Body of pancreas (tissue), 4 donors: ENCODE results near the gene LRP2. TPM values are rescaled to one million over a fixed set of nuclear protein-coding genes. Genes with fewer than 3 reads are reported as not detected.

Experiments
- ATAC-seq: fragments of 150-250 bp; one replicate; pipeline ENCODE4 v1.9.1; 2016
- DNase-seq, 4 donors: peaks; one replicate each; pipeline ENCODE4 v3.0.0-alpha.2; 2019
- H3K27ac ChIP-seq, 4 donors: fragments of 200-600 bp; sonication (generic); 1 replicate in 3 of 4; 2 replicates in 1 of 4; pipeline versions ENCODE4 v1.5.1 to v1.6.1; 2016 to 2019; ENCODE audit warnings: mild to moderate bottlenecking in 1 of 4, mixed read lengths in 1 of 4, moderate library complexity in 1 of 4
- H3K27me3 ChIP-seq, 2 donors: fragments of 200-600 bp; sonication (generic); one replicate each; pipeline ENCODE4 v1.6.0; 2016; ENCODE audit warnings: mild to moderate bottlenecking in 1 of 2
- H3K36me3 ChIP-seq, 2 donors: fragments of 200-600 bp; sonication (generic); replicated peaks in 1 of 2; 2 replicates each; pipeline ENCODE4 v1.5.1; 2016; ENCODE audit warnings: low read depth in 2 of 2; ENCODE audit not compliant: insufficient read depth in 1 of 2
- H3K4me1 ChIP-seq: fragments of 200-600 bp; sonication (generic); one replicate; pipeline ENCODE4 v1.6.0; 2016
- H3K4me3 ChIP-seq, 2 donors: fragments of 200-600 bp; sonication (generic); 1 replicate in 1 of 2; 2 replicates in 1 of 2; pipeline ENCODE4 v1.5.1; 2016 to 2019
- H3K9me3 ChIP-seq, 3 donors: fragments of 200-600 bp; sonication (generic); 1 replicate in 2 of 3; 2 replicates in 1 of 3; pipeline ENCODE4 v1.5.1; 2016
- POLR2A ChIP-seq, 3 donors: fragments of 450-650 bp; IDR thresholded peaks; one replicate each; pipeline ENCODE4 v1.6.1; 2016; ENCODE audit warnings: antibody characterized with exemption in 3 of 3, mild to moderate bottlenecking in 2 of 3
- WGBS, 2 donors: methylation state at CpG; one replicate each; pipeline ENCODE4 v1.1.5; 2017; 5-methylcytosine and 5-hydroxymethylcytosine counted together
- intact Hi-C: fragments of 100-400 bp; cut with DNase I; formaldehyde crosslinking; loops from one replicate; pipeline ENCODE4 v1.15.1; 2023
- total RNA-seq, 2 donors: library from RNA; depleted of rRNA; stranded (reverse); fragments of >200 nt; gene quantifications; one replicate each; pipeline ENCODE4 v1.1.0, GENCODE V29; 2016
- TF ChIP-seq, protein P1 (sequence below), 7 experiments: fragments of 450-650 bp in 4 of 7; fragments of 200-600 bp in 3 of 7; sonication (generic) in 3 of 7; IDR thresholded peaks; one replicate each; pipeline ENCODE4 v1.5.1; 2016 to 2019; ENCODE audit warnings: antibody characterized with exemption in 7 of 7

Gene LRP2
- total RNA-seq, 2 donors from 2014 or later: under 0.01 TPM; not detected in 1

DNA sequence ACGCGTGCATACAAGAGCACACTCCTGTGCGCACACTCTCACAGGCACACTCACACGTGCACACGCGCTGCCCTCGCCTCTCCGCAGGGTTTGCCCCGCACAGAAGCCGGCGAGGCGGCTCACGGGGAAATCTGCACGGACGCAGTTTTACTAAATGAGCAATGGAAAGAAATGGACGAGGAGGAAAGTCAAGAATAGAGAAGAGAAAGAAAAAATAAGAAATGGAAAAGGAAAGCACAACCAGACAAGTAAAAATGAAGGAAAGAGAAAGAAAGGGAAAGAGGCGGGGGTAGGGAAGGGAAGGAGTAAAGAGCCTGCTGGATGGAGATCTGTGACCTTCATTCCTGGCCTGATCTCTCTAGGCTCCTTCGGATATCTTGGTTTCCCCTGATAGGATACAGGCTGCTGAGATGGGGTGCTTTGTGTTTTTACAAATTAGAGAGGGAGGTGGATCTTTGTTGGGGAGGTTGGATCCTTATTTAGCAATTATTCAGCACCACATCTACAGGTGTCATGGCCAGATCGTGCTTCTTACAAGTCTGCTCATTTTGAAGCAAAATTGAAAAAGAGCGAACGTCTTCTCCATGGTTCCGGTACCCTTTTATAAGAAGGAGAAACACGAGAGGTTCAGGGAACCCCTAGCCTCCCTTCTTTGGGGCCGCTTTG lies 693 bp upstream of the LRP2 start:
- peak overlapping the region in 1 of 2 donors; percentile 20 for H3K4me3 ChIP-seq
- no peak for TF ChIP-seq POLR2A (IDR thresholded peaks at IDR 0.05)
- TF ChIP-seq, protein P1, sequence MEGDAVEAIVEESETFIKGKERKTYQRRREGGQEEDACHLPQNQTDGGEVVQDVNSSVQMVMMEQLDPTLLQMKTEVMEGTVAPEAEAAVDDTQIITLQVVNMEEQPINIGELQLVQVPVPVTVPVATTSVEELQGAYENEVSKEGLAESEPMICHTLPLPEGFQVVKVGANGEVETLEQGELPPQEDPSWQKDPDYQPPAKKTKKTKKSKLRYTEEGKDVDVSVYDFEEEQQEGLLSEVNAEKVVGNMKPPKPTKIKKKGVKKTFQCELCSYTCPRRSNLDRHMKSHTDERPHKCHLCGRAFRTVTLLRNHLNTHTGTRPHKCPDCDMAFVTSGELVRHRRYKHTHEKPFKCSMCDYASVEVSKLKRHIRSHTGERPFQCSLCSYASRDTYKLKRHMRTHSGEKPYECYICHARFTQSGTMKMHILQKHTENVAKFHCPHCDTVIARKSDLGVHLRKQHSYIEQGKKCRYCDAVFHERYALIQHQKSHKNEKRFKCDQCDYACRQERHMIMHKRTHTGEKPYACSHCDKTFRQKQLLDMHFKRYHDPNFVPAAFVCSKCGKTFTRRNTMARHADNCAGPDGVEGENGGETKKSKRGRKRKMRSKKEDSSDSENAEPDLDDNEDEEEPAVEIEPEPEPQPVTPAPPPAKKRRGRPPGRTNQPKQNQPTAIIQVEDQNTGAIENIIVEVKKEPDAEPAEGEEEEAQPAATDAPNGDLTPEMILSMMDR (IDR thresholded peaks at IDR 0.05): no peak
- H3K9me3 ChIP-seq: no peaks in the 10 kb centered on the region
- intact Hi-C loops: no loop called here
- H3K27ac ChIP-seq: no peak overlapping the region
- ATAC-seq (no peak), DNase-seq (no peak)
- H3K36me3 ChIP-seq: no peaks in the 10 kb centered on the region
- 2% methylated on average over 24 of the region's 24 CpGs for WGBS, 2 donors
- H3K4me1 ChIP-seq: peaks cover 37% of the 10 kb centered on the region
- H3K27me3 ChIP-seq: peaks cover 0 to 21% of the 10 kb centered on the region in 2 donors

DNA sequence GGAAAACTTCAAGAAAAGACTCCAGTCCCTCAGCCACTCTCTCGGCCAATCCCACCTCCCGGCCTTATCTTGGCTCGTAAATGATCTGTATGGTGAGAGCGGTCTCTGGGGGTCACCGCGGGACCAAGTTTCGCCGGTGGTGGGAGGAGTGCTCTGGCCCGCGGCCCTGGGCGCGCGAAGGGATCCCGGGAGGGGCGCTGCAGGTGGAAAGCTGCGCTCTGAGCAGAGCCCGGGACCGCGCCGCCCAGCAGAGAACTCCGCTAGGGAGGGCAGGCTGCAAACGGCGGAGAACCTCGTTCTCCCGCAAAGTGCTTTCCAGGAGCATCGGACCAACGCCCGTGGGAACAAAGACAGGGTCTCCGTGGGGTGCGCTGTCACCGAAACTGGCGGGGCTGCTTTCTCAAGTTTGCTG lies 622 bp downstream of the LRP2 start:
- ATAC-seq (no peak), DNase-seq (peak in 3 of 4 donors; percentile 16 to 41 (median 17))
- peaks cover 0 to 21% of the 10 kb centered on the region in 2 donors for H3K27me3 ChIP-seq
- TF ChIP-seq POLR2A (IDR thresholded peaks at IDR 0.05): no peak
- intact Hi-C loops: no loop called here
- H3K4me3 ChIP-seq: peak overlapping the region in 1 of 2 donors; percentile 20
- WGBS, 2 donors: 0% methylated on average over 14 to 32 of the region's 32 CpGs
- H3K4me1 ChIP-seq: peaks cover 37% of the 10 kb centered on the region
- H3K36me3 ChIP-seq: no peaks in the 10 kb centered on the region
- no peak overlapping the region for H3K27ac ChIP-seq
- H3K9me3 ChIP-seq: no peaks in the 10 kb centered on the region

DNA sequence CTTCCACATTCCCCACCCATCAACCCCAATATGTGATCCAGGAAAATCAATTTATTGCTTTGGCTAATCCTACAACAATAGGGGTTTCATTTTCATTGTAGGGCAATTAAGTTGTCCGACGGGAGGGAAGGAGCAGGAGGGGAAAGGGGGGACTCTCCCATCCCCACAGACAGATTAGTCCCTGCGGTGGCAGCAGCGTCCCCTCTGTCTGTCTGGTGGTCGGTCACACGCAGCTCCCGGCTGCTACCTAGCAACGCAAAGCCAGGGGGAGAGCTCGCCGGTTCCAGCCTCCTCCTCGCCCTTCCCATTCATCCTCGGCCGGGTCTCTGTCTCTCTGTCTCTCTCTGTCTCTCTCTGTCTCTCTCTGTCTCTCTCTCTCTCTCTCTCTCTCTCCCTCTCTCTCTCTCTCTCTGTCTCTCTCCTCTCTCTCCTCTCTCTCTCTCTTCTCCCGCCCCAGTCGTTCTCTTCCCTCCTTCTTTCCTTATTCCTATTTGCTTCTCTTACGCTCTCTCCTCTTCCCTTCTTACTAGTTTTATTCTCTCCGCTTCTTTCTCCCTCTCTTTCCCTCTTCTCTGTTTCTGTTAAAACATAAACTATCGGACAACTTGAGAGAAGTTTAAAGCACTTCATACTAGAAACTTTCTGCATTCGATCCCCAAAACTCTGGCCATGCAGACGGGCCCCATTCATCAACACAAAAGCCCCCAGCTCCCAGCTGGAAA lies 1.2 kb downstream of the LRP2 start:
- DNase-seq (no peak), ATAC-seq (no peak)
- H3K4me1 ChIP-seq: peaks cover 37% of the 10 kb centered on the region
- no peaks in the 10 kb centered on the region for H3K9me3 ChIP-seq
- WGBS, 2 donors: 19 to 21% methylated on average over 20 of the region's 20 CpGs
- peaks cover 0 to 21% of the 10 kb centered on the region in 2 donors for H3K27me3 ChIP-seq
- H3K27ac ChIP-seq: no peak overlapping the region
- TF ChIP-seq, protein P1 (IDR thresholded peaks at IDR 0.05): no peak
- no peak for TF ChIP-seq POLR2A (IDR thresholded peaks at IDR 0.05)
- no peak overlapping the region for H3K4me3 ChIP-seq
- no peaks in the 10 kb centered on the region for H3K36me3 ChIP-seq
- intact Hi-C loops: no loop called here

DNA sequence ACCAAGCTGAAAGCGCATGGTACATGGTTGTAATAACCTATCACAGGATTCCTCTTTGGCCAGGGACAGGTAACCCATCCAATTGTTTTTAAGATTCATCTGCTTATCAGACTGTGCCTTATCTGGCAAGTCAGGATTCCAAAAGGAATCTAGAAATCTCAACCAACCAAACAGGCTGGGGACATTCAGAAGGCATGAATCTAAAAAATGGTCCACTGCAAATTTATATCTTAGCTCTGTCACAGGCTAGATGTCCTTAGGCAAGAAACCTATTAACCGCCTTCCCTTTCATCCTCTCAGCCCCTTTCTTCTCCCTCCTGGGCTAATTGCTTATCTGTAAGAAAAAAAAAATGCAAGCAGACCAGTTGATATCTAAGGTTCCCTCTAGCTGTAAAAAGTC lies 4.3 kb downstream of the LRP2 start:
- no peak for DNase-seq
- Histone ChIP-seq H3K27ac (no peak overlapping the region), H3K4me1 (peaks cover 19% of the 10 kb centered on the region), H3K27me3 (peaks cover 0 to 12% of the 10 kb centered on the region in 2 donors), H3K36me3 (no peaks in the 10 kb centered on the region), H3K4me3 (no peak overlapping the region), H3K9me3 (no peaks in the 10 kb centered on the region)
- no peak for ATAC-seq
- WGBS, 2 donors: 91 to 93% methylated on average over 2 of the region's 2 CpGs
- intact Hi-C loops: no loop called here
- TF ChIP-seq, protein P1 (IDR thresholded peaks at IDR 0.05): no peak
- TF ChIP-seq POLR2A (IDR thresholded peaks at IDR 0.05): no peak

DNA sequence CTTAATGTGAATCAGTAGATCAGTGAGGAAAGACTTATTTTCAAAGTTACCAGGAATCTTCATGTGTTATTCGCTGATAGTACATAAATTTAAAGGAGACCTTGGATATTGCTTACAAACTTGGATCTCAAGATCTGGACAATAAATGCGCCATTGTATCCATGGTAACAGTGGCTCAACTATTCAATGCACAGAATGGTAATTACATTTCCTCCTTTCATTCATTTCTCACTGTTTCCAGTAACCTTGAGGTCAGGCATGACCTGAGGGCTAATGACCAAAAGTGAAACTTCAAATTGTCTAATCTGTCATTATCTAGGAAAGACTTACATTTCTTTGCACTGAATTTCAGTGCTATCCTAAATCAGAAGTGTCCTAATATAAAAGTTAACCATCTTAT lies 8.1 kb downstream of the LRP2 start:
- Histone ChIP-seq H3K27me3 (no peaks in the 10 kb centered on the region), H3K36me3 (no peaks in the 10 kb centered on the region), H3K4me1 (no peaks in the 10 kb centered on the region), H3K4me3 (no peak overlapping the region), H3K27ac (no peak overlapping the region), H3K9me3 (no peaks in the 10 kb centered on the region)
- ATAC-seq (no peak), DNase-seq (no peak)
- 74 to 76% methylated on average over 2 of the region's 2 CpGs for WGBS, 2 donors
- TF ChIP-seq POLR2A (IDR thresholded peaks at IDR 0.05): no peak
- TF ChIP-seq, protein P1 (IDR thresholded peaks at IDR 0.05): no peak
- intact Hi-C loops: no loop called here
